ENCODE data around the gene MTHFR. TPM values are rescaled to one million over a fixed set of nuclear protein-coding genes. Genes with fewer than 3 reads are reported as not detected.

Gene MTHFR
- total and polyA plus RNA-seq, 2 of the 8 experiments (the other 6 are each of a cell fraction or from before 2014, with no cell fraction given) = 8.7 to 18.5 TPM

DNA sequence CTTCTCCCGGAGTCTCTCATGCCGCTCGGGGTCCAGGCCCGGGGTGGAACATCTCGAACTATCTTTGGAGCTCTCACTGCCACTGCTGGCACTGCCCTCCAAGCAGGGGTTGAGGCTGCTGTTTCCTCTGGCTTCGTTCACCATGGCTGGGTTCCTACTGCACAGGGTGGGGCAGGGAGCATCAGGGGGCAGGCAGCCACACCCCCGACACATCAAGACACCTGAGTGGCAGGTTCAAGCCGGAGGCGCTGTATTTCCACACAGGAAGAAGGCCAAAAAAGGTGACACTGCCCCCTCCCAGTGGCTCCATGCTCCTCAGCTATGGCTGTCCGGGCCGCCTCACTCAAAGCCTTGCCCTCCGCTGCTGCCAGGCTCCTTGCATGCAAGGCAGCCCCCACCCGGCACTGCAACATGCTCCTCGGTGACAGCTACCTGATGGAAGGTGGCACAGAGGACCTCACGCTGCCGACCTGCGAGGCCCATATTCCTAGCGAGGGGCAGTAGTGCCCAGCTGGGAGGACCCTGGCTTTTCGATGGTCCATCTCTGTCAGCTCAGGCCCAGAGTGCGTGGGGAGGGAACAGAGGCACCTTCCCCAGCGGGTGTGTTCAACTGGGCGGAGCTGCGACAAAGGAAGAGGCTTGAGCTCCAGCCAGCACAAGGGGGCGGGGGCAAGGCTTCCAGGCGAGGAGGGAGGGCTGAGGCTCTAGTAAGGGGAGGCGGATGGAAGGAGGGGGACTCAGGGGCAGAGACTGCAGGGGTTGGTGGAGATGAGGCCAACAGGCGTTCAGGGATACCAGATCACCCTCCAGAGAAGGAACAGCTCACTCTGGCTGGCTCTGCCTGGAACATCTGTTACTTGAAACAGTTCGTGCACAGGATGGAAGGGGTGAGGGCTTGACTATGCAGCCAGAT, 2.5 kb downstream of the MTHFR start (continued):
- TF ChIP-seq CREB1 (IDR thresholded peaks at IDR 0.05) (no peak), SP1 (IDR thresholded peaks at IDR 0.05; ENCODE audit: low read depth, low read length) (peak; percentile 39; the same call in 1 of the 2 replicates), KDM5A (IDR thresholded peaks at IDR 0.05; ENCODE audit: low read length) (no peak), TAF1 (IDR thresholded peaks at IDR 0.05; ENCODE audit: low read depth, low read length) (peak; percentile 59; the same call in 1 of the 2 replicates), CHD7 (IDR thresholded peaks at IDR 0.05; ENCODE audit: insufficient replicate concordance, low read length) (no peak), RNF2 (IDR thresholded peaks at IDR 0.05; ENCODE audit: borderline replicate concordance, low read depth, low read length, missing control alignments, poor library complexity, severe bottlenecking) (no peak), SRF (IDR thresholded peaks at IDR 0.05; ENCODE audit: low read depth, low read length) (peak; percentile 47; the same call in 1 of the 2 replicates)

Measured in H1 (cell line).